ENCODE data around the gene HERC5.

- TF ChIP-seq CTCF (conservative IDR thresholded peaks at IDR 0.05 in 1 of 2, IDR thresholded peaks at IDR 0.05 in 1 of 2; ENCODE audit: low read depth in 1 of 2, low read length in 2 of 2), result no peak
- TF ChIP-seq EZH2 (IDR thresholded peaks at IDR 0.05; ENCODE audit: low read length, missing control alignments), result no peak
These were observed 92.9 kb downstream of the HERC5 start for GRCh38 chr4:88549815-88550214.
